Keratinocyte (primary cell): ENCODE results near the gene TEX29. TPM values are rescaled to one million over a fixed set of nuclear protein-coding genes. Genes with fewer than 3 reads are reported as not detected.

Experiments
- DNase-seq: peaks from one replicate; pipeline ENCODE4 v3.0.0-alpha.2; 2011; ENCODE audit warnings: low read depth, missing footprints, low spot score
- FAIRE-seq: peaks from 2 replicates; lab custom pipeline; 2011; peaks lifted over from hg19 to GRCh38; lab: Jason Lieb, UNC
- H2AFZ ChIP-seq: 2 replicates; pipeline ENCODE4 v1.6.0; 2012; ENCODE audit warnings: low read length, control low read depth, inconsistent platforms; ENCODE audit not compliant: control insufficient read depth
- H3K27ac ChIP-seq: 2 replicates; pipeline ENCODE4 v1.5.1; 2011; ENCODE audit warnings: low read length; ENCODE audit not compliant: control insufficient read depth, insufficient read depth
- H3K27me3 ChIP-seq: 3 replicates; pipeline ENCODE4 v1.6.0; 2011; ENCODE audit warnings: low read length; ENCODE audit not compliant: control insufficient read depth, insufficient read depth; ENCODE audit errors: extremely low read depth
- H3K36me3 ChIP-seq, 2 experiments: 2 replicates in 1 of 2; 3 replicates in 1 of 2; pipeline ENCODE4 v1.5.1; 2011; ENCODE audit warnings: low read length in 2 of 2, mild to moderate bottlenecking in 1 of 2; ENCODE audit not compliant: control insufficient read depth in 2 of 2, insufficient read depth in 2 of 2; ENCODE audit errors: extremely low read depth in 1 of 2
- H3K4me1 ChIP-seq: 3 replicates; pipeline ENCODE4 v1.5.1; 2011; ENCODE audit warnings: low read length; ENCODE audit not compliant: control insufficient read depth, insufficient read depth; ENCODE audit errors: extremely low read depth
- H3K4me2 ChIP-seq: 3 replicates; pipeline ENCODE4 v1.6.0; 2011; ENCODE audit warnings: low read depth, low read length; ENCODE audit not compliant: control insufficient read depth, insufficient read depth; ENCODE audit errors: extremely low read depth
- H3K4me3 ChIP-seq, 3 experiments: fragments of 200-600 bp in 1 of 3; sonication (generic) in 1 of 3; 2 replicates in 2 of 3; 3 replicates in 1 of 3; pipeline ENCODE4 v1.5.1; 2011 to 2016; ENCODE audit warnings: low read length in 3 of 3, mild to moderate bottlenecking in 3 of 3, control low read depth in 2 of 3, inconsistent platforms in 1 of 3, low read depth in 1 of 3, mixed read lengths in 1 of 3, mixed run types in 1 of 3, moderate library complexity in 1 of 3; ENCODE audit not compliant: control insufficient read depth in 2 of 3, insufficient read depth in 2 of 3; ENCODE audit errors: extremely low read depth in 1 of 3
- H3K79me2 ChIP-seq: 2 replicates; pipeline ENCODE4 v1.6.0; 2012; ENCODE audit warnings: low read length; ENCODE audit not compliant: control insufficient read depth, insufficient read depth
- H3K9ac ChIP-seq: 3 replicates; pipeline ENCODE4 v1.6.0; 2011; ENCODE audit warnings: low read length; ENCODE audit not compliant: control insufficient read depth, insufficient read depth; ENCODE audit errors: extremely low read depth
- H3K9me1 ChIP-seq: 3 replicates; pipeline ENCODE4 v1.6.0; 2011; ENCODE audit warnings: low read length; ENCODE audit not compliant: control insufficient read depth, insufficient read depth; ENCODE audit errors: extremely low read depth
- H3K9me3 ChIP-seq: 2 replicates; pipeline ENCODE4 v1.5.1; 2012; ENCODE audit warnings: low read depth, low read length; ENCODE audit not compliant: control insufficient read depth
- H4K20me1 ChIP-seq: 3 replicates; pipeline ENCODE4 v1.6.0; 2011; ENCODE audit warnings: low read length; ENCODE audit not compliant: control insufficient read depth, insufficient read depth; ENCODE audit errors: extremely low read depth
- CTCF ChIP-seq, 3 experiments: IDR thresholded peaks in 1 of 3; conservative IDR thresholded peaks in 1 of 3; optimal IDR thresholded peaks in 1 of 3; 2 replicates in 2 of 3; 3 replicates in 1 of 3; pipeline versions ENCODE3 to v1.5.1; 2011; ENCODE audit warnings: low read length in 3 of 3, mild to moderate bottlenecking in 3 of 3, moderate library complexity in 2 of 3, control low read depth in 1 of 3, inconsistent platforms in 1 of 3; ENCODE audit not compliant: insufficient read depth in 2 of 3; ENCODE audit errors: extremely low read depth in 1 of 3
- EZH2 ChIP-seq: IDR thresholded peaks from one replicate; pipeline ENCODE4 v1.6.1; 2012; ENCODE audit warnings: inconsistent platforms, mild to moderate bottlenecking, low read length, moderate library complexity
- dilution Hi-C: fragments of 300-500 bp; cut with MboI; formaldehyde crosslinking; loops from one replicate; pipeline ENCODE4 v1.7.0; 2020; ENCODE audit warnings: low sequenced_read_pairs; ENCODE audit not compliant: extremely low pct_ligation_motif_present
- polyA plus RNA-seq, 5 experiments: library from polyadenylated mRNA; depleted of rRNA in 3 of 5; stranded (reverse) in 3 of 5; stranded (forward) in 1 of 5; unstranded in 1 of 5; fragments of >200 nt; gene quantifications; 1 replicate in 1 of 5; 2 replicates in 3 of 5; 3 replicates in 1 of 5; pipeline versions ENCODE4 v1.2.1 to v1.2.3, GENCODE V29; 2011 to 2012; ENCODE audit warnings: missing spikeins in 2 of 5, low read depth in 1 of 5, low replicate concordance in 1 of 5

TEX29 gene
- polyA plus RNA-seq, 1 donor (not counting 4 experiments of a cell fraction or from before 2014, with no cell fraction given): 0.18 TPM

- no peak overlapping the region for H3K9ac ChIP-seq
- H3K4me3 ChIP-seq: no peak overlapping the region
- DNase-seq (no peak), FAIRE-seq (no peak)
- H3K27ac ChIP-seq: no peak overlapping the region
- dilution Hi-C loops: no loop called here
- no peaks in the 10 kb centered on the region for H3K36me3 ChIP-seq
- no peaks in the 10 kb centered on the region for H3K79me2 ChIP-seq
- no peaks in the 10 kb centered on the region for H3K4me1 ChIP-seq
- H2AFZ ChIP-seq: no peak overlapping the region
- H3K9me3 ChIP-seq: no peaks in the 10 kb centered on the region
- no peak for TF ChIP-seq CTCF (optimal IDR thresholded peaks at IDR 0.05 in 1 of 3, IDR thresholded peaks at IDR 0.05 in 1 of 3, conservative IDR thresholded peaks at IDR 0.05 in 1 of 3; ENCODE audit: extremely low read depth in 1 of 3, insufficient read depth in 2 of 3, low read length in 3 of 3)
- no peak for TF ChIP-seq EZH2
- H4K20me1 ChIP-seq: no peaks in the 10 kb centered on the region
- no peaks in the 10 kb centered on the region for H3K27me3 ChIP-seq
- no peak overlapping the region for H3K4me2 ChIP-seq
- H3K9me1 ChIP-seq: no peaks in the 10 kb centered on the region
These were observed 1.8 kb downstream of the TEX29 start for GRCh38 chr13:111322001-111322915.

GRCh38 chr13:111322916-111323331 is 2.5 kb downstream of the TEX29 start:
- TF ChIP-seq CTCF (optimal IDR thresholded peaks at IDR 0.05 in 1 of 3, IDR thresholded peaks at IDR 0.05 in 1 of 3, conservative IDR thresholded peaks at IDR 0.05 in 1 of 3; ENCODE audit: extremely low read depth in 1 of 3, insufficient read depth in 2 of 3, low read length in 3 of 3) (no peak), EZH2 (no peak)
- Histone ChIP-seq H3K4me1 (no peaks in the 10 kb centered on the region), H3K27me3 (no peaks in the 10 kb centered on the region), H3K79me2 (no peaks in the 10 kb centered on the region), H2AFZ (no peak overlapping the region), H4K20me1 (no peaks in the 10 kb centered on the region), H3K9ac (no peak overlapping the region), H3K36me3 (no peaks in the 10 kb centered on the region), H3K4me2 (no peak overlapping the region), H3K9me1 (no peaks in the 10 kb centered on the region), H3K9me3 (no peaks in the 10 kb centered on the region), H3K27ac (no peak overlapping the region), H3K4me3 (no peak overlapping the region)
- DNase-seq: no peak
- dilution Hi-C loops: no loop called here
- no peak for FAIRE-seq
